ENCODE data around the gene MSLN. TPM values are rescaled to one million over a fixed set of nuclear protein-coding genes. Genes with fewer than 3 reads are reported as not detected.
A peak's percentile ranks its signal among the peaks of the same experiment; 100 is the strongest.

The MSLN gene
- total and polyA plus RNA-seq, 9 of the 15 experiments (the other 6 are each of a cell fraction or from before 2014, with no cell fraction given): not detected

GRCh38 chr16:728890-729744 is 31.4 kb upstream of the MSLN start (continued):
- peak; percentile 82; the same call in 1 of the 2 replicates for TF ChIP-seq ZNF740 (CRISPR knock-in tag; IDR thresholded peaks at IDR 0.05)
- TF ChIP-seq ZNF740 (tag; IDR thresholded peaks at IDR 0.05): peak in 1 of 2 experiments; percentile 82; a peak in 2 of 4 replicates
- no peak for TF ChIP-seq ZNF444 (CRISPR knock-in tag; IDR thresholded peaks at IDR 0.05)
- no peak for TF ChIP-seq SMC3 (conservative IDR thresholded peaks at IDR 0.05; ENCODE audit: insufficient read depth, low read depth, low read length)
- TF ChIP-seq ZNF384 (IDR thresholded peaks at IDR 0.05; ENCODE audit: low read depth, low read length): no peak
- peak; percentile 14; the same call in 1 of the 2 replicates for TF ChIP-seq ETS1 (conservative IDR thresholded peaks at IDR 0.05; ENCODE audit: control insufficient read depth, low read depth, low read length)
- TF ChIP-seq DMBX1 (CRISPR knock-in tag; IDR thresholded peaks at IDR 0.05; ENCODE audit: borderline replicate concordance): no peak
- no peak for TF ChIP-seq PTTG1 (tag; IDR thresholded peaks at IDR 0.05; ENCODE audit: low read depth)
- TF ChIP-seq SNRNP70 (optimal IDR thresholded peaks at IDR 0.05; ENCODE audit: low read depth, low read length): peak; percentile 61
- TF ChIP-seq E2F6 (IDR thresholded peaks at IDR 0.05; ENCODE audit: borderline replicate concordance in 1 of 2, extremely low read depth in 1 of 2, insufficient read depth in 1 of 2, insufficient read length in 1 of 2, low read depth in 1 of 2, low read length in 1 of 2, poor library complexity in 1 of 2, severe bottlenecking in 1 of 2): peak in 1 of 2 experiments; percentile 56
